ENCODE data around the gene TMEM107.

DNA sequence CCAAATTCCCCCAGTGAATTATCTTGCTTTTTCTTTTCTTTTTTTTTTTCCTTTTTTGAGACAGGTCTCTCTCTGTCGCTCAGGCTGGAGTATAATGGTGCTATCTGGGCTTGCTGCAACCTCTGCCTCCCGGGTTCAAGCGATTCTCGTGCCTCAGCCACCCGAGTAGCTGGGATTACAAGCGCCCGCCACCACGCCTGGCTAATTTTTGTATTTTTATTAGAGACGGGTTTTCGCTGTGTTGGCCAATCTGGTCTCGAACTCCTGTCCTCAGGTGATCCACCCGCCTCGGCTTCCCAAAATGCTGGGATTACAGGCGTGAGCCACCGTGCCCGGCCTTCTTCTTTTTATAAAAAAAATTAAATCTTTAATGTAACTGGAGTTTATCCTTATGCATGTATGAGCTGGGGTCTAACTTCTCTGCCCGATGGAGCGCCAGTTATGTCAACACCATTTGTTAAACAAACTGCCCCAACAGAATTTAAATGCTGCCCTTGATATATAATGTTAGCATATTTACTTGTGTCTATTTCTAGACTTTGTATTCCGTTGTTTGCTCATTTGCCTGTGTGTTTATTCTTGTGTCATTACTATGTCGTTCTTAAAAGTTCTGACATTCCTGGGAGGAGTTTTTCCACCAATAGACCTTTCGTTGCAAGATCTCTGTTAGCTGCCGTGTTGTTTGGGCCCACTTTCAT is 34.7 kb upstream of the TMEM107 start:
- TF ChIP-seq, protein P1, sequence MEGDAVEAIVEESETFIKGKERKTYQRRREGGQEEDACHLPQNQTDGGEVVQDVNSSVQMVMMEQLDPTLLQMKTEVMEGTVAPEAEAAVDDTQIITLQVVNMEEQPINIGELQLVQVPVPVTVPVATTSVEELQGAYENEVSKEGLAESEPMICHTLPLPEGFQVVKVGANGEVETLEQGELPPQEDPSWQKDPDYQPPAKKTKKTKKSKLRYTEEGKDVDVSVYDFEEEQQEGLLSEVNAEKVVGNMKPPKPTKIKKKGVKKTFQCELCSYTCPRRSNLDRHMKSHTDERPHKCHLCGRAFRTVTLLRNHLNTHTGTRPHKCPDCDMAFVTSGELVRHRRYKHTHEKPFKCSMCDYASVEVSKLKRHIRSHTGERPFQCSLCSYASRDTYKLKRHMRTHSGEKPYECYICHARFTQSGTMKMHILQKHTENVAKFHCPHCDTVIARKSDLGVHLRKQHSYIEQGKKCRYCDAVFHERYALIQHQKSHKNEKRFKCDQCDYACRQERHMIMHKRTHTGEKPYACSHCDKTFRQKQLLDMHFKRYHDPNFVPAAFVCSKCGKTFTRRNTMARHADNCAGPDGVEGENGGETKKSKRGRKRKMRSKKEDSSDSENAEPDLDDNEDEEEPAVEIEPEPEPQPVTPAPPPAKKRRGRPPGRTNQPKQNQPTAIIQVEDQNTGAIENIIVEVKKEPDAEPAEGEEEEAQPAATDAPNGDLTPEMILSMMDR (IDR thresholded peaks at IDR 0.05) = no peak
- no peak for TF ChIP-seq EP300 (IDR thresholded peaks at IDR 0.05)
